GM12874 (cell line): Measurements from ENCODE around the gene R3HDM2.

ENCODE experiments used
- TF ChIP-seq, protein P1 (sequence below): IDR thresholded peaks from 2 replicates; pipeline ENCODE4 v1.5.1; 2011; ENCODE audit warnings: low read depth, mild to moderate bottlenecking, control low read depth, low read length, moderate library complexity; ENCODE audit not compliant: insufficient read depth

Gene R3HDM2

GRCh38 chr12:57449375-57449774 lies 18.5 kb upstream of the R3HDM2 start:
- TF ChIP-seq, protein P1, sequence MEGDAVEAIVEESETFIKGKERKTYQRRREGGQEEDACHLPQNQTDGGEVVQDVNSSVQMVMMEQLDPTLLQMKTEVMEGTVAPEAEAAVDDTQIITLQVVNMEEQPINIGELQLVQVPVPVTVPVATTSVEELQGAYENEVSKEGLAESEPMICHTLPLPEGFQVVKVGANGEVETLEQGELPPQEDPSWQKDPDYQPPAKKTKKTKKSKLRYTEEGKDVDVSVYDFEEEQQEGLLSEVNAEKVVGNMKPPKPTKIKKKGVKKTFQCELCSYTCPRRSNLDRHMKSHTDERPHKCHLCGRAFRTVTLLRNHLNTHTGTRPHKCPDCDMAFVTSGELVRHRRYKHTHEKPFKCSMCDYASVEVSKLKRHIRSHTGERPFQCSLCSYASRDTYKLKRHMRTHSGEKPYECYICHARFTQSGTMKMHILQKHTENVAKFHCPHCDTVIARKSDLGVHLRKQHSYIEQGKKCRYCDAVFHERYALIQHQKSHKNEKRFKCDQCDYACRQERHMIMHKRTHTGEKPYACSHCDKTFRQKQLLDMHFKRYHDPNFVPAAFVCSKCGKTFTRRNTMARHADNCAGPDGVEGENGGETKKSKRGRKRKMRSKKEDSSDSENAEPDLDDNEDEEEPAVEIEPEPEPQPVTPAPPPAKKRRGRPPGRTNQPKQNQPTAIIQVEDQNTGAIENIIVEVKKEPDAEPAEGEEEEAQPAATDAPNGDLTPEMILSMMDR: no peak

DNA sequence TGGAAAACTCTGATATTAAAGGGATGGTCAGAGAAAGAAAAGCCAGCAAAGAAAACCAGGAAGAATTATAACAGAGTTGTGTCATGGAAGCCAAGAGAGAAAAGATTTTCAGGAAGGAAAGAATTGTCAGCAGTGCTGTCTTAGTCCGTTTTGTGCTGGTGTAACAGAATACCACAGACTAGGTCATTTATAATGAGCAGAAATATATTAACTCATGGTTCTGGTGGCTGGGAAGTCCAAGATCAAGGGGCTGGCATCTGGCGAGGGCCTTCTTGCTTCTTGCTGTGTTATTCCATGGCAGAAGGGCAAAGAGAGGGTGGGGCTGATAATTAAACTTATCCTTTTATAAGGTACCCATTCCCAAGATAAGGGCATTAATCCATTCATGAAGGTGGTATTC lies 17.8 kb upstream of the R3HDM2 start:
- TF ChIP-seq, protein P1: no peak

GRCh38 chr12:57446292-57446960 lies 15.6 kb upstream of the R3HDM2 start:
- TF ChIP-seq, protein P1: no peak

- TF ChIP-seq, protein P1: no peak
Measured at GRCh38 chr12:57444744-57445143, 13.9 kb upstream of the R3HDM2 start.

DNA sequence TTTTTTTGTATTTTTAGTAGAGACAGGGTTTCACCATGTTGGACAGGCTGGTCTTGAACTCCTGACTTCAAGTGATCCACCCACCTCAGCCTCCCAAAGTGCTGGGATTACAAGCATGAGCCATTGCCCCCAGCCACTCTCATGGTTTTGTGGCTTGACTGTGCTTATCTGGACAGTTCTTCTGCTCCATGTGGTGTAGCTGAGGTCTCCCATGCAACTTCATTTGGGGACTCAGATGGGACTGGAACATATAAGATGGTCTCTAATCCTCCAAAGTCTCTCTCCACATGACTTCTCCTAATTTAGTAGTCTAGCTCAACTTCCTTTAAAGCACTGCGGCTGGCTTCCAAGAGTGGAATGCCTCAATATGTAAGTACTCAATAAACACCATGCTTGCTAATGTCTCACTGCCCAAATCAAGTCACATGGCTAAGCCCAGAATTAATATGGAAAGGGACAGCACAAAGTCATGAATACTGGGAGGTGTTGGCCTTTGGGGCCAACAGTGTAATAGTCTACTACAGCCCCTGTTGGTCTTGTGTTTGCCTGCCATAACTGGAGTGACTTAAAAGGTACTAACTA lies 11.1 kb upstream of the R3HDM2 start:
- TF ChIP-seq, protein P1: no peak

DNA sequence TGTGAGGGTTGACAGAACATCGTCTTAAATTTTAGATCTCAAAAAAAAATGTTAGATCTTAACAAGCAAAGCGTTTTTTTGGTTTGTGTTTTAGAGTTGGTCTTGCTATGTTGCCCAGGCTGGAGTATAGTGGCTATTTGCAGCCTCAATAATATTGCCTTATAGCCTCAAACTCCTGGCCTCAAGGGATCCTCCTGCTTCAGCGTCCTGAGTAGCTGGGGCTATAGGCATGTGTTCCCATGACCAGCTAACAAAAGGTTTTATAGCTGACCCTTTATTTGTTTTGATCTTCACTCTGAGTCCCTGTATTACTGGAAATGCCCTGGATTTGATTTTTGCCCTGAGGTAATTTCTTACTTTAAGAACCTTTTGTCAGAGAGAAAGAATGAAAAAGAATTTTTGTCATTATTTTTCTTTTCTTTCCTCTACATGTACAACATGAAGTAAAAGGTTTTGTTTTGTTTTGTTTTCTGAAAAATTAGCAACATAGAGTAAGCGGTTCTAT lies 9.0 kb upstream of the R3HDM2 start:
- TF ChIP-seq, protein P1: no peak

- TF ChIP-seq, protein P1: no peak
Measured at GRCh38 chr12:57438400-57438799, 7.6 kb upstream of the R3HDM2 start.
